T-helper 1 cell treated with Interleukin-12 subunit alpha and Interleukin-12 subunit beta and Interleukin-4 antibody, amounts not matched to agents 30 ng/mL and 1 ng/mL, for 36 hours (primary cell): ENCODE data around the gene ZNF639. TPM values are rescaled to one million over a fixed set of nuclear protein-coding genes. Genes with fewer than 3 reads are reported as not detected.

Experiments
- intact Hi-C: fragments of 100-400 bp; cut with micrococcal nuclease; formaldehyde crosslinking; loops from one replicate; pipeline ENCODE4 v1.15.1; 2024
- total RNA-seq: library from RNA; stranded (reverse); gene quantifications from 2 replicates; pipeline ENCODE4 v1.2.3, GENCODE V29; 2022

Gene ZNF639
- total RNA-seq, 1 donor from 2014 or later: 30.5 TPM

DNA sequence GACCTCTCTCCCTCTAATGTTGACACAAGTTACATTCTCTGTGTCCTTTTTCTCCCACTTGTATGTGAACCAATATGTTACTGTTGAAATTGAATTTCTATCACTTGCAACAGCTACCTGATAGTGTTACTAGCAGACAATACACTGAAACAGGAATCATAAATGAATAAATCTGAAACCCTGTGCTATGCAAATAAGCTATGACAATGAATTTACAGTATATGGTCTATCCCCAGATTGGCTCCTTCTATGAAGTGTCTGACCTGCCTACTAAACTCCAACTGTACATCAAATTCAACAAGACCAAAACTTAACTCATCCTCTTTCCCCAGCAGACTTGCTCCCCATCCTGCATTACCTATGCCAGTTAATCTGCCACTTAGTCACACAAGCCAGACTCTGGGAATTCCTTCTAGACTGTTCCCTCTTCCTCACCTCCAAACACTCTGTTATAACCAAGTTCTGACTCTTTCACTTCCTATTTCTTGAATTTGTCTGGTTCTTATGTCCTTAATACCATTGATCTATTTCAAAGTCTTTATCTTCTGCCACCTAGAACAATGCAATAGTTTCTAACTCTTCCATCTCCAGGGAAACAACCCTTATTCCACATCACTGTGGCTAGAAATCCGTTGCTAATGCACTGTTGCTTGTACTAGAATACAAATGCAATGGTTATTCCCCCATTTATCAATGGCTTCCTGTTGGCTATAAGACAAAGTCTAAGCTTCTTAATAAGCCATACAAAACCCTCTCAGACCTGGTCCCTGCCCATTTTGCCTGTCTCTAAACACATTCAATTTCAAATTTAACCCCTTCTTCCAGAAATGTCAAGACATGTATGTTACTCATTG lies 13.4 kb upstream of the ZNF639 start:
- intact Hi-C loops: no loop called here

- intact Hi-C loops: no loop called here
Measured at GRCh38 chr3:179318876-179319275, 4.0 kb upstream of the ZNF639 start.

- intact Hi-C loops: loop anchor here (1.0 to 10.0 kb wide), 11 partner anchors 61 to 1967 kb away; partner anchors contain the start of genes ACTL6A, DNAJC19, FXR1 and TTC14
Measured at GRCh38 chr3:179321668-179322285, 1.1 kb upstream of the ZNF639 start.

- intact Hi-C loops: loop anchor here (1.0 to 10.0 kb wide), 13 partner anchors 24 to 1969 kb away; partner anchors contain the start of genes DNAJC19, FXR1, GNB4 and MFN1
Measured at GRCh38 chr3:179323197-179324110, 623 bp downstream of the ZNF639 start.

DNA sequence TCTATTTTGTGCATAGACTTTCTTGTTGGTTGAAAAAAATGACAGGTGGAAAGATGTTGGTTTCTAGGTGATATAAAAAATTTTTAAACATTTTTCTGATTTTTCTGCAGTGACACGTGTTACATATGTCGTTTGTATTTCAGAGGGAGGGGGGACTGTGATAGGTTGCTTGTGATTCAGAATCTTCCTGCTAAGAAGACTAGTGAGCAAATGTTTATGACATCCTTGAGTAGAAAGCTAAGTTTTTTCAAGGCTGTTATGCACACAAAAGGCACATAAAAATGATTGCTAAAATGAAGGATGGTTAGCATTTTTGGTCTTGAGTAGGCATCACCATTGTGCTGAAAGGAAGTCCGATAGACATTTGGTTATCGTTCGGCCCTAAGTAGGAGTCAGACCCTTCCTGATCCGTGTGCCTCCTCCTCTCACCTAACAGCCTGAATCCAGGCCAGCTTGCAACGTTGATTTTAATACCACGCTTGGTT lies 1.5 kb downstream of the ZNF639 start:
- intact Hi-C loops: loop anchor here (1.0 to 10.0 kb wide), 8 partner anchors 177 to 1970 kb away; partner anchors contain the start of genes DNAJC19, FXR1, TTC14 and ZMAT3

DNA sequence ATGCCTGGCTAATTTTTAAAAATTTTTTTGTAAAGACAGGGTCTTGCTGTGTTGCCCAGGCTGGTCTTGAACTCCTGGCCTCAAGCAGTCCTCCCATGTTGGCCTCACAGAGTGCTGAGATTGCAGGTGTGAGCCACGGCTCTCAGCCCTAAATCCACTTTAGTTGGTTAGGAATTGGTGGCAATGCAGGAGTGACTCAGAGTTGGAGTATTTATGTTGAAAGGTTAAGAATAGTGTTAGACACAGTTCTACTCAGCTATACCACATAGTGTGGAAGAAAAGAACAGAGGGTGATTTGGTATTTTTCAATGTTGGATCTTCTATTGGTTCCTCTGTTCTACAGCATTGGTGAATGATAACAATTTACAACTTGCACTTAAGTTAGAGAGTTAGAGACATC lies 7.6 kb downstream of the ZNF639 start:
- intact Hi-C loops: no loop called here

DNA sequence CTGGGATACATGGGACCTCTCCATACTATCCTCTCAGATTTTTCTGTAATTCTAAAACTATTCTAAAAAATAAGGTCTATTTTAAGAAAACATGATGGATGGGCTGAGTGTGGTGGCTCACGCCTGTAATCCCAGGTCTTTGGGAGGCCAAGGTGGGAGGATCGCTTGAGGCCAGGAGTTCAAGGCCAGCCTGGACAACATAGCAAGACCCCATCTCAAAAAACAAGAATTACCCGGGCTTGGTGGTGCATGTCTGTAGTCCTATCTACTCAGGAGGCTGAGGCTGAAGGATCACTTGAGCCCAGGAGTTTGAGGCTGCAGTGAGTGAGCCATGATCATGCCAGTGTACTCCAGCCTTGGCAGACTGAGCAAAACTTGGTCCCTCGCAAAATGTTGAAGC lies 9.4 kb downstream of the ZNF639 start:
- intact Hi-C loops: no loop called here

- intact Hi-C loops: no loop called here
Measured at GRCh38 chr3:179333084-179333483, 10.3 kb downstream of the ZNF639 start.

GRCh38 chr3:179336345-179336929 lies 13.6 kb downstream of the ZNF639 start:
- intact Hi-C loops: loop anchor here (1.0 kb wide), 1 partner anchor 9 kb away; no protein-coding TSS in a partner anchor

DNA sequence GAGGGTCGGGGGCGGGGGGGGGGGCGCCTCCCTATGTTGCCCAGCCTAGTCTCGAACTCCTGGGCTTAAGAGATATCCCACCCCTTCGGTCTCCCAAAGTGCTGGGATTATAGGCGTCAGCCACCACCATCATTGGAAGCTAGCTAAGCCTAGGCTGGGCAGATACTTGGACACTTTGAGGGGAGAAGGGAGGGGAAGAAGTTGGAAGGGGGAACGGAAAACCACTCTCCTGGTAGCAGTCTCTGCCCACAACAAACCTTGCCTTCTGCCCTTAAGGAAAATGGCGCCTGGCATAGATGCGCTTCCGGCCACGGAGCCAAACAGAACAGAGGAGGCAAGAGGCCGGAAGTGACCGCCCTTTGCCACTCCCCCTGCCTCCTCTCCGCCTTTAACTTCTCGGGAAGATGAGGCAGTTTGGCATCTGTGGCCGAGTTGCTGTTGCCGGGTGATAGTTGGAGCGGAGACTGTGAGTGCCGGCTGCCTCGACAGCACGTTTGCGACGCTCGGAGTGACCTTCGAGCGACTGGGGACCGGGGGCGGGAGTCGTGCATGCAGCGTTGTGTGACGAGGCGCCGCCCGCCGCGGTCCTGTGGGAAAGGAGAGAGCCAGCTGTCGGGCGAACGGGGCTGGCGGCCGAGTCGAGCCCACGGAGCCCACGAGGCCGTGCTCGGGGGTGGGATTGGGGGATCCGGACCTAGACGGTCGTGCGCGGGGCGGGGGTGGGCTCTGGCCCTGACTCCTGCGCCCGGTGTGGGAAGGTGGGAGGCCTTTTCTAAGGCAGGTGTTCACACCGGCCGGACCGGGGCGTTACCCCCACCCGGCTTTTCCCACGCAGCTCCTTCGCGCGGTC lies 24.7 kb downstream of the ZNF639 start, which contains the start of gene MFN1:
MFN1 (plus strand) TSS at position 365 of the 850 bp plus-strand sequence. CDS start 1,143 bp downstream, outside the sequence.
- intact Hi-C loops: loop anchor here (1.0 to 10.0 kb wide), 13 partner anchors 24 to 1642 kb away; partner anchors contain the start of genes ACTL6A, DNAJC19, FXR1 and GNB4

DNA sequence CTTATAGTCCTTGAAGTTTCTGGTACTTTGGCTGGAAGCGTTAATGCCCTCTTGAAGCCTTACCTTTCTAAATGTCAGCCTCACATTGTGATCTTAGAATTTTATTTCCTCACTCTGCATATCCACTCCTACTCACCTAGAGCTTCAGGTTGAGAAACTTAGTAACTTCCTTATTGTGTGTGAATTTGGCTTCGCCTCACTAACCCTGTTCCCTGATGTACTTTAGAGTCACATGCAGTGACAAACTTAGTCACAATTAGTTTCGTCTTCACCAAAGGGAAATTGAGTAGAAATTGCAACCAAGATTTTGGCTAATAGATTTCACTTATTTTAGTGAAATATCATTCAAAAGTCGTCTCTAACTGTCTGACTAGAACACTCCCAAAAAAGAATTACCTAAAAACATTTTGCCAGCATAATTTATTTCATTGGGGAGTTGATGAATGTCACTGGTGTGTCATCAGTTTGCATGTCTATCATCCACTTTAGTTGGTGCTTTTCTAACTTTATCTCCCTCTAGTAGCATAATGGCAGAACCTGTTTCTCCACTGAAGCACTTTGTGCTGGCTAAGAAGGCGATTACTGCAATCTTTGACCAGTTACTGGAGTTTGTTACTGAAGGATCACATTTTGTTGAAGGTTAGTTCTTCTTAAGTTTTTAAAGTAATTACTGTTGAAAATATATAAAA lies 25.6 kb downstream of the ZNF639 start:
- intact Hi-C loops: loop anchor here (1.0 to 10.0 kb wide), 3 partner anchors 333 to 1564 kb away; partner anchors contain the start of gene FXR1

DNA sequence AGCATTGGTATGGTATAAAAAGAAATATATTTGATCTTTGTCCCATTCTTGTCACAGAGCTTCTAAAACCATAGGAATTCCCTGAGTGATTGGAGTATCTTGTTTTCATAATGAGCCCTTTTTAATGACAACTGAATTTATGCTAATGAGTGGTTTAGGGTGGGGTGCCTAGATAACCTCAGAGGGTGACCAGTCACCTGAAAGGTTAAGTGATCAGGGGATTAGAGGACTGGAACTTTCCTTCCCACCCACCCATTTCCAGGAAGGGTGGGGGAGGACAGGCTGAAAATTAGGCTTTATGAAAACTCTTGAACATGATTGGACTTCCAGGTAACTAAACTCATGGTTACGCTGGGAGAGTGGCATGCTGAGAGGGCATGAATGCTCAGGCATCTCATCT lies 33.2 kb downstream of the ZNF639 start:
- intact Hi-C loops: no loop called here

- intact Hi-C loops: no loop called here
Measured at GRCh38 chr3:179363332-179363731, 40.5 kb downstream of the ZNF639 start.

DNA sequence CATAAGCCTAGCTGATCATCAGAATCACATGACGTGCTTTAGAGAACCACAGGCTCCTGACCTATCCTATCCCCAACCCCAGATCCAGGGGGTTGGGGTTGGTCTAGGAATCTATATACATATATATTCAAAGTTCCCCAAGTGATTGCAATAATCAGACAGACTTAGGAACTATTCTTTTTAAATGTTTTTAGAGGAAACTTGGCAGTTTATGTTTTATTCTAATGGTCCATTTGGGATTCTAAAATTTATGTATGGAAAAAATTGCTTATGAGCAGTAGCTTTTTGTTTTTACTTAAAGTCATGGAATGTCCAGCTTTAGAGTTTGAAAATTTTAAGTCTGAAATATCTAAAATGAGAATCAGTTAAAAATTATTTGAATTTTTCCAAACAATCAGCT lies 46.8 kb downstream of the ZNF639 start:
- intact Hi-C loops: no loop called here

DNA sequence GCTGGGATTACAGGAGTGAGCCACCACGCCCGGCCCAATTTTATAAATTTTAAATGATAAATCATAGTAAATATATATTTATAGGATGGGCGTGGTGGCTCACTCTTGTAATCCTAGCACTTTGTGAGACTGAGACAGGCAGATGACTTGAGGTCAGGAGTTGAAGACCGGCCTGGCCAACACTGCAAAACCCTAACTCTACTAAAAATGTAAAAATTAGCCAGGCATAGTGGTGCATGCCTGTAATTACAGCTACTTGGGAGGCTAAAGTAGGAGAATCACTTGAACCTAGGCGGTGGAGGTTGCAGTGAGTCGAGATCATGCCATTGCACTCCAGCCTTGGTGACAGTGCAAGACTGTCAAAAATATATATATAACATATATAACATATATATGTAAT lies 51.1 kb downstream of the ZNF639 start:
- intact Hi-C loops: no loop called here

GRCh38 chr3:179375091-179375999 lies 52.5 kb downstream of the ZNF639 start:
- intact Hi-C loops: no loop called here

GRCh38 chr3:179376474-179376873 lies 53.6 kb downstream of the ZNF639 start:
- intact Hi-C loops: no loop called here
